SIG-M5 treated with dmso at 0.1 percent for 504 hours (cell line): ENCODE data around the gene IFNA10.
"Not testable (repeated sequence)": the region's sequence is repeated elsewhere in the genome, so short reads cannot be mapped to it uniquely, and the experiment has no call there.

ENCODE experiments used
- DNase-seq: peaks from one replicate; lab custom pipeline; 2025; ENCODE audit not compliant: unreplicated experiment; lab: John Stamatoyannopoulos, UW

Gene IFNA10

DNA sequence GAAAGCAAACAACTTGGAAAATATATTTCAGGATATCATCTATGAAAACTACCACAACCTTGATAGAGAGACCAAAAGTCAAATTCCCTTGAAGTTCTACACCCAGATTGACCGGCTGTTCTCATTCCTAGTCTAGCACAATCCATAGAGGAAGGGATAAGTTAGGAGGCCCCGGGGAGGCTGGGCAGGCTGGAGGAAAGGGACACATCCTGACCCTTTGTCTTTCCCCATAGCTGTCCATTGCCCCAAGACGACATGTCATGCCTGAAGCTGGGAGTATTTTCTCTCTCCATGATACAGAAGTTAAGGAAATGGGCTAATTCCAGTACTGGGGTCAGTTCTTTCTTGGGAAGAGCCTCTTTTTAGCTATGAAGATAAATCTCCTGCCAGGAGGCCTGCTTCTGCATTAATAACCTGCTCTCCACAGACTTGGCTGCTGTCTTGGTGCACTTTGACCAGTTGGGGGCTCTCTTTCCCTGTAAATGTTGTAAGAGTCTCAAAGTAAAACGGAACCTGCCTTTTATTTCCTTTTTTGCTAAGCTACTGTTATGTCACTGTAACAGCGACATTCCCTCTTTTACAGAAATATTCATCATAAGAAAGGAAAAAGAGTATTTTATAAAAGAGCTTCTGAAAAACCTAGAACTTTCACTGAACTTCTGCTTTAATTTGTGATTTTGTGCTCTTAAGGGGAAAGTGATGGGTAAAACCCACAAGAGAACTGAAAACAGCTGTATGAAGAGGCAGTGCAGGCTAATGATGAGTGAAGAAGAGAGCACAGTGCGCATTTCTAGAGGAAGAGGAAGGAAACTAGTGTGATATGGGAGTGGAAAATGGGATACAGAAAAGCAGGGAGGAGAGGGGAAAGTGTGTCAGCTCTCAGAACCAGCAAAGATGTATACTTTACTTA is 11.8 kb downstream of the IFNA10 start:
- peak; percentile 37 for DNase-seq

DNA sequence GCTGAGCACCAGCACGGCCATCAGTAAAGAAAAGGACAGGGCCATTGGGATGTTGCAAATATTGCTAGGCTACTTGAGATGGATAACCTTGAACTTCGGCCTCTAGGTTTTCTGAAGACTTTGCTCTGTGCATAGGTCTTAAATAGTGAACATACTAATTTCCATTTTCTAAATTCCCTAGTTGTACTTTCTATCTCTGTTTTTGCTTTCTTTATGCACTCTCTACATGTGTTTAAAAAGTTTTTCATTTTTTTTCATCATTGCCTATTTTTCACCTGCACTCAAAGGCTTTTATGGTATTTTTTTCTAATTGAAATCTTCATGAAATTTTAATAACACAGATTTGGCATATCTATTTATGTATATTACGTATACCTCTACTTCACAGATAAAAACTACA is 19.5 kb downstream of the IFNA10 start, which contains the start of gene IFNA4:
Gene IFNA4, minus strand, starts transcription at position 101 of the 400 bp plus-strand sequence. Its CDS starts 56 bp downstream, at position 45.
- DNase-seq, result not testable (repeated sequence)

DNA sequence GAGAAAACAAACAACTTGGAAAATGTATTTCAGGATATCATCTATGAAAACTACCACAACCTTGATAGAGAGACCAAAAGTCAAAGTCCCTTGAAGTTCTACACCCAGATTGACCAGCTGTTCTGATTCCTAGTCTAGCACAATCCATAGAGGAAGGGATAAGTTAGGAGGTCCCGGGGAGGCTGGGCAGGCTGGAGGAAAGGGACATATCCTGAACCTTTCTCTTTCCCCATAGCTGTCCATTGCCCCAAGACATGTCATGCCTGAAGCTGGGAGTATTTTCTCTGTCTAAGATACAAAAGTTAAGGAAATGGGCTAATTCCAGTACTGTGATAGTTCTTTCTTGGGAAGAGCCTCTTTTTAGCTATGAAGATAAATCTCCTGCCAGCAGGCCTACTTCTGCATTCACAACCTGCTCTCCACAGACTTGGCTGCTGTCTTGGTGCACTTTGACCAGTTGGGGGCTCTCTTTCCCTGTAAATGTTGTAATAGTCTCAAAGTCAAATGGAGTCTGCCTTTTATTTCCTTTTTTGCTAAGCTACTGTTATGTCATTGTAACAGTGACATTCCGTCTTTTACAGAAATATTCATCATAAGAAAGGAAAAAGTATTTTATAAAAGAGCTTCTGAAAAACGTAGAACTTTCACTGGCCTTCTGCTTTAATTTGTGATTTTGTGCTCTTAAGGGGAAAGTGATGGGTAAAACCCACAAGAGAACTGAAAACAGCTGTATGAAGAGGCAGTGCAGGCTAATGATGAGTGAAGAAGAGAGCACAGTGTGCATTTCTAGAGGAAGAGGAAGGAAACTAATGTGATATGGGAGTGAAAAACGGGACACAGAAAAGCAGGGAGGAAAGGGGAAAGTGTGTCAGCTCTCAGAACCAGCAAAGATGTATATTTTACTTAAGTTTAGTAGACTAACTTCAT is 23.9 kb downstream of the IFNA10 start:
- DNase-seq, result peak; percentile 59

DNA sequence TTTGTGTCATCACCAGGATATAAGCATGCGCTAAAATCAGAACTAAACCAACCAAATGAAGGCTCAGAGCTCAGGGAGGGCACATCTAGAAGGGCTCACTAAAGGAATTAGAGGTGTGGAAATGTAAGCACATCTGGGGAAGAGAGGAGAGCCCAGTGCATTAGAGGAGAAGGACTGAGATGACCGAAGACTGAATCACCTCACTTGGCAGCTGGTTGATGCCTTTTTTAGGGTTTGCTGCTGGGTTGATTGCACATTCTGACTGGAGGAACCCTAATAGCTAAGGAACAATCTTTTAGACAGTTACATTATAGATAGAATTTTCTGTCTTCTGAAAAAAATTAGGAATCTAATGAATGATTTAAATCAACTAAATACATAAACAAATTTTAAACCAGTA is 32.3 kb downstream of the IFNA10 start:
- DNase-seq, result no peak

DNA sequence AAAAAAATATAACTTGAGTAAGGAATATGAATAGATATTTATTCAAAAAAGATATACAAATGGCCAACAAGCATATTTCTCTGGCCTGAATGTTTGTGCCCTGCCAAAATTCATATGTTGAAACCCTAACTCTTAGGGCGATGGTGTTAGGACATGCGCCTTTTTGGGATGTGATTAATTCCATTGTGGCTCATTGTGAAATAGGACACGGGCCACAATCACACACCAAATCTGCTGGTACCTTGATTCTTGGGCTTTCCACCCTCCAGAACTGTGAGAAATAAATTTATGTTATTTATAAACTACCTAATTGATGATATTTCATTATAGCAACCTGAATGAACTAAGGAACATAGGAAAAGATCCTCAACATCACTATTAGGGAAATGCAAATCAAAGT is 34.8 kb downstream of the IFNA10 start:
- no peak for DNase-seq

DNA sequence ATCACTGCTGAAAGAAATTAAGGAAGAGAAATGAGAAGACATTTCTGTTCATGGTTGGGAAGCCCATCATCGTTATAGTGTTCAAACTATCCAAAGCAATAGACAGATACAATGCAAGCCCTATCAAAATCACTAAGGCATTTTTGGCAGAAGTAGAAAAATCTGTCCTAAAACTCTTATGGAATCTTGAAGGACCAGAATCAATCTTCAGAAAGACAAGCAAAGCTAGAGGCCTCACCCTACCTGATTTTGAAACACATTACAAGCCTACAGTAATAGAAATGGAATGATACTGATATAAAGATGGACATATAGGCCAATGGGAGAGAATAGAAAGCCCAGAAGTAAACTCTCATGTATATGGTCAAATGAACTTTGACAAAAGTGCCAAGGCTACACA is 35.6 kb downstream of the IFNA10 start:
- DNase-seq, result no peak

DNA sequence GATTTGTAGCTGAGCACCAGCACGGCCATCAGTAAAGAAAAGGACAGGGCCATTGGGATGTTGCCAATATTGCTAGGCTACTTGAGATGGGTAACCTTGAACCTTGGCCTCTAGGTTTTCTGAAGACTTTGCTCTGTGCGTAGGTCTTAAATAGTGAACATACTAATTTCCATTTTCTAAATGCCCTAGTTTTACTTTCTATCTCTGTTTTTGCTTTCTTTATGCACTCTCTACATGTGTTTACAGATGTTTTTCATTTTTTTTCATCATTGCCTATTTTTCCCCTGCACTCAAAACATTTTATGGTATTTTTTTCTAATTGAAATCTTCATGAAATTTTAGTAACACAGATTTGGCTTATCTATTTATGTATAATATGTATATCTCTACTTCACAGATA is 40.4 kb downstream of the IFNA10 start, which contains the start of gene IFNA21:
Gene IFNA21, minus strand, starts transcription at position 101 of the 400 bp plus-strand sequence. Its CDS starts 48 bp downstream, at position 53.
- not testable (repeated sequence) for DNase-seq

DNA sequence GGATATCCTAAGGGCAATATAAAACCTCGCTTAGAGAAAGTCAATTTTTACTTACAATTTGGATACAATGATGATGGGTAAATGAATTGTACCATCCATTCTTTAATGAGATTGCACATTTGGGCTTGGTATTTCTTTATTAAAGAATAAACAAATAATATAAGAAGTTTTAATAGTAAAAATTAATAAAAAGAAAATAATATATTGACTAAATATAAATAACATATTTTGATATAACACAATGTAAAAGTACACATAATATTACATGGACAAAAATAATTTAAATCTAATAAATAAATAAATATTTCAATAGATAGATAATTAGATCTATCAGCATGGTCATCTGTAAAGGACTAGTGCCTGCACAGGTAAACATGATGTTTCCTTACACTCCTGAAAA is 41.4 kb downstream of the IFNA10 start:
- no peak for DNase-seq

DNA sequence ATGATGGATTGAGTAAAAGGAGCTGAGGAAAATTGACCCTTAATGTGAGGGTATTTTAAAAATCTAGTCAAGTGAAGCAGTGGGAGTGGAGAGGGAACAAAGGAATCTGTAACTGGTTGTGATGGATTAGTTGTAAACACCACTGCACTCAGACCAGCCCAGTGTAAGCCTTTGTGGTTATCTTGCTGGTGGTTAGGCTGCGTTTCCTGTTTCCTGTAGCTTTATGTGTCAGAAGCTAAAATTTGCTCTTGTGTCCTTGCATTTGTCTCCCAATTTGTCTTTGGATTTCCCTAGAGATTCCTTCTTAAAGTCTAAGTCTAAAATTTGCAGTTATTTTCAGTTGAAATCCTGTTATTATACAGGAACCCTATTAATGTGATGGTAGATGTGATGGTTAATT is 46.8 kb downstream of the IFNA10 start:
- DNase-seq, result peak; percentile 74
